GM19023 (cell line): ENCODE measurements around the gene RNF214.
"Not testable (repeated sequence)": the region's sequence is repeated elsewhere in the genome, so short reads cannot be mapped to it uniquely, and the experiment has no call there.

ENCODE experiments used
- ATAC-seq: cut with Tn5 transposase; IDR thresholded peaks from one replicate; pipeline ENCODE4 v1.9.1; 2021; ENCODE audit warnings: mild to moderate bottlenecking, moderate library complexity; ENCODE audit not compliant: unreplicated experiment

RNF214 gene

DNA sequence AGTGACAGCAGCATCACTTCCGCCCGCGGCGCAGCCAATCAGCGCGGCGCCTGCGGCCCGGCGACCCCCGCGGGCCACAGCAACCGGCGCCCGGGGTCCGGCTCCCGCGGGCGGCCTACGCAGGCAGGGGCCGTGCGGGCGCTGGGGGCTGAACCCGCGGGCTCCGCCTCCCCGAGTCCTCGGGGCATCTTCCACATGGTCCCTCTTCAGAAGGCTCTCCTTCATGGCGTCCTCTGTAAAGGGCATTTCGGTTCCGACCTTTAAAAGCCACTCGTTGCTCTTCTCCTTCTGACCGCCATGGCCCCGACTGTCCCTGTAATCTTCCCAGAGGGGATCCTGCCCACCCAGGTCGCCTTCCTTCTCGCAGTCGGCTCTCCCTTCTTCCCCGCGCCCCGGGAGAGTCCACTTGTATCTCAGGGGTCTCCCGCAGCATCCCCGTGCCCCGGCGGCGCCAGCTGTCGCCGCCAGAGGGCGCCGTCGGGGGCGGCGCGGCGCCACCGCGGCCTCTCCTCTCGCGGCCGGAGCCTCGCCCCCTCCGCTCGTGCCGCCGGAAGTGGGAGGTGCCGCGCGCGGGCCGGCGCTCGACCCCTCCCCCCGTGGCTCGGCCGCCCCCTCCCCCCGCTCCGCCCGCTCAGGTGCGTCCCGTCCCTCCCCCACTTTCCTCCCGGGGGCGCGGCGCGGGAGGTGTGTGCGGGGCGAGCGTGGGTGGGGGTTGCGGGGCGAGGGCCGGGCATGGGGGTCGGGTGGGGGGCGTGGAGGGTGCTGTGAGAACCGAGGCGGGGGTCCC lies at the start of gene RNF214:
RNF214 (plus strand) TSS at position 580 of the 787 bp plus-strand sequence. CDS start 1,602 bp downstream, outside the sequence.
- peak; percentile 81 for ATAC-seq

- ATAC-seq = not testable (repeated sequence)
Observed at GRCh38 chr11:117183178-117183577, 49.3 kb upstream of the RNF214 start.

- no peak for ATAC-seq
Observed at GRCh38 chr11:117183724-117184349, 48.6 kb upstream of the RNF214 start.

- no peak for ATAC-seq
Observed at GRCh38 chr11:117185736-117186430, 46.6 kb upstream of the RNF214 start.

- ATAC-seq = no peak
Observed at GRCh38 chr11:117186431-117186761, 46.1 kb upstream of the RNF214 start.

DNA sequence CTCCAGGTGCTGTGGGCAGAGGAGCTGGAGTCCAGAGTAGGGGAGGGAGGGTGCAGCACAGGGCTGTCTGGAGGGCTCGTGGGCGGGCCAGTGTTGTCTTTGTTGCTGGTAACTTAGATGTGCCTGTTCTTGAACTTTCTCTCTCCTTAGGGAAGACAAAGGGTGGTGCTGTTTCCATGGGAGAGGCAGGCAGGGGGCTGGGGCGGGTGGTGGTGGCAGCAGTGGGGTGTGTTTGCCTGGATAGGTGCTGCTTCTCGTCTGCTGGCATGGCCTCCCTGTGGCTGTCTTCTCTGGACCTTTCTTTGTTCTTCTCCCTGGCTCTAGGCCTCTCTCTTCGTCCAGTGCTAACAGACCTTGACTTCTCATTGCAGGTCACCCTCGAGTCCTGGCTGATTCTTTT lies 45.5 kb upstream of the RNF214 start:
- no peak for ATAC-seq

DNA sequence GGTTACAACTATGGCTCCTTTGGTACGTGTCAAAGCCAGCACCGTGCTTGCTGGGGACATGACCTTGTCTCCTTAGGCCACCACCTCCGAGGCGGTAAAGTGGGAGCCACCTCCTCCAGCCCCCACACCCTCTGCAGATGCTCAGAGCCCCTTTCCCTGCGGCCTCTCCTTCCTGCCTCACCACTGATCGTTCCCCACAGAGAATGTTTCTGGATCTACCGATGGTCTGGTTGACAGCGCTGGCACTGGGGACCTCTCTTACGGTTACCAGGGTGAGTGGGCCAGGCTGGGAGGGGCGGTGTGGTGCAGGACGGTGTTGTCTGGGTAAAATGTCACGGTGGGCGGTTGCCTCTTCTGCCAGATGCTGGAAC lies 45.1 kb upstream of the RNF214 start:
- no peak for ATAC-seq

- ATAC-seq = no peak
Observed at GRCh38 chr11:117187799-117188481, 44.5 kb upstream of the RNF214 start.

GRCh38 chr11:117188620-117189081 lies 43.8 kb upstream of the RNF214 start:
- ATAC-seq = no peak

GRCh38 chr11:117189191-117189940 lies 43.1 kb upstream of the RNF214 start:
- peak; percentile 59 for ATAC-seq

DNA sequence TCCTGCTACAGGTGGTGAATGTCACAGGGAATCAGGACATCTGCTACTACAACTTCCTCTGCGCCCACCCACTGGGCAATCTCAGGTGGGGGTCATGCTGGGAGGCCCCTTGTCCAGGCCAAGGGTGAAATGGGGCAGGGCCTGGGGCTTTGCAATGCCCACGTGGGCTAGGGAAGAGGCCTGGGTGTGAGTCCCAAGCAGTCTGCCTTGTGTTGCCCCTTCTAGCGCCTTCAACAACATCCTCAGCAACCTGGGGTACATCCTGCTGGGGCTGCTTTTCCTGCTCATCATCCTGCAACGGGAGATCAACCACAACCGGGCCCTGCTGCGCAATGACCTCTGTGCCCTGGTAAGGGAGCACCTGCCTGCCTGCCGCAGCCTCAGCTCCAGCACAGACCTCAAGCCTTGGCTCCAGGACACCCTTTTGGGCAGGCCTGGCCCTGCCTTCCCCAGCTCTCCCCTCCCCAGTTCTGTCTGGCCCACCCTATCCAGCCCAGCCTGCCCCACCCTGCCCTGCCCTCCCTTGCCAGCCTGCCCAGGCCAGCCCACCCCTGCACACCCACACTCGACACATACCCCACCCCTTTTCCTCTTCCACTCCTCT lies 42.4 kb upstream of the RNF214 start:
- ATAC-seq = no peak

- no peak for ATAC-seq
Observed at GRCh38 chr11:117191680-117192400, 40.6 kb upstream of the RNF214 start.

GRCh38 chr11:117192401-117192875 lies 40.0 kb upstream of the RNF214 start:
- no peak for ATAC-seq

DNA sequence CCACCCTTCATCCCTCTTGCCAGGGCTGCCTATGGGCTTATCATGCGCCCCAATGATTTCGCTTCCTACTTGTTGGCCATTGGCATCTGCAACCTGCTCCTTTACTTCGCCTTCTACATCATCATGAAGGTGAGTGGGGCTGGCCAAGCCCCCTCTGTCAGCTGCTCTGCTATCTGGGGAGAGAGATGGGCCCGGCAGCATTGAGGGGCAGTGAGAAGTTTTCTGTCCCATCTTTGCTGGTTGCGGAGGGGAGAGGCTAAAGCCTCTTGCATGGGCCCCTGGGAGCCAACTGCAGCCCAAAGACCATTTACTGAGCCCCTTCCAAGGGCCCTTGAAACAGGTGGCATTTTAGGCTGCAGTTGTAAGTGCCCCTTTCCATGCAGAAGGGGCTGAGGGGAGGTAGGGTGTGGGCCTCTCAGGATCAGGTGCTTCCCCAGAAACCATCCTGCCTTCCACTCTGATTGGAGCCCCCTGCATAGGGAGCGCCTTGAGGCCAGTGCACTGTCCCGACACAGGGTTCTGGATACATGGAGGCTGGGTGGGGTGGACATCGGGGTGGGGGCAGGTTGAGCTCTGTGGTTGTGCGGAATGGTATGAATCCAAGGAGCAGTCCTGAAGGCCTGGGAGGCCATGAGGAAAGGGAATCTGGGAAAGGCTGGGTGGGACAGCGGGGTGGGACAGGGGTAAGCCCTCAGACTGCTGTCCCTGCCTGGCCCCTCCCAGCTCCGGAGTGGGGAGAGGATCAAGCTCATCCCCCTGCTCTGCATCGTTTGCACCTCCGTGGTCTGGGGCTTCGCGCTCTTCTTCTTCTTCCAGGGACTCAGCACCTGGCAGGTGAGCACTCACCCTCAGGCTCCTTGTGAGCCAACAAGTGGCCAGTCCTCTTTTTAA lies 39.1 kb upstream of the RNF214 start:
- no peak for ATAC-seq

DNA sequence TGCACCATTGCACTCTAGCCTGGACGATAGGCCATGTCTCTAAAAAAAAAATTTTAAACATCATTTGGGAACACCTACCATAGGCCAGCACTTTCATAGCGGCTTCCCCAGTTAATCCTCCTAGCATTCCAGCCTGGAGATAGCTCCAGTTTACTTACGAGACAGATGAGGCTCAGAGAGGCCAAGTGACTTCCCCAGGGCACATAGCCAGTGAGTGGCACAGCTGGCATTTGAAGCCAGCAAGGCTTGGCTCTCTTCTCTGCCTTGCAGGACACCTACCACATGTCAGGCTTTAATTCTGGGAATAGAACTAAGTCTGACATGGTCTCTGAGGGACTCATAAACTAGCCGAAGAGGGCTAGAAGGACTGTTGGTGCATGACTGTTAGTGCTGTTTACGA lies 38.2 kb upstream of the RNF214 start:
- ATAC-seq = no peak

- no peak for ATAC-seq
Observed at GRCh38 chr11:117195258-117195657, 37.2 kb upstream of the RNF214 start.

DNA sequence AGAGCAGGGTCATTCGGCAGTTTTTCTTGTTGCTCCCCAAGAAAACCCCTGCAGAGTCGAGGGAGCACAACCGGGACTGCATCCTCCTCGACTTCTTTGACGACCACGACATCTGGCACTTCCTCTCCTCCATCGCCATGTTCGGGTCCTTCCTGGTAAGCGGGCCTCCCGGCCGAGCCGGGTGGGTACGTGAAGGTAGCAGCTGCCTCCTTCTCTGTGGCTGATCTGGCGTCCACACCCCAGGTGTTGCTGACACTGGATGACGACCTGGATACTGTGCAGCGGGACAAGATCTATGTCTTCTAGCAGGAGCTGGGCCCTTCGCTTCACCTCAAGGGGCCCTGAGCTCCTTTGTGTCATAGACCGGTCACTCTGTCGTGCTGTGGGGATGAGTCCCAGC lies 36.7 kb upstream of the RNF214 start:
- no peak for ATAC-seq

GRCh38 chr11:117197006-117197405 lies 35.5 kb upstream of the RNF214 start:
- no peak for ATAC-seq
